Pancreas (tissue), 10 donors: Measurements from ENCODE around the gene BICD1. TPM values are rescaled to one million over a fixed set of nuclear protein-coding genes. Genes with fewer than 3 reads are reported as not detected.
"Not testable (repeated sequence)": the region's sequence is repeated elsewhere in the genome, so short reads cannot be mapped to it uniquely, and the experiment has no call there.

Experiments
- ATAC-seq, 4 donors: fragments of 200-7000 bp; cut with Tn5 transposase; one replicate each; pipeline versions ENCODE4 v1.8.0 to v1.9.1; 2020; ENCODE audit warnings: mild to moderate bottlenecking in 4 of 4, moderate library complexity in 4 of 4
- DNase-seq, 6 donors: peaks; one replicate each; pipeline ENCODE4 v3.0.0-alpha.2; 2020
- FAIRE-seq: peaks from 2 replicates; lab custom pipeline; 2012; peaks lifted over from hg19 to GRCh38; lab: Jason Lieb, UNC
- H3K27ac ChIP-seq, 4 donors: fragments of 200-600 bp; sonication (generic); 1 replicate in 3 of 4; 2 replicates in 1 of 4; pipeline versions ENCODE4 v1.5.0 to v1.8.0; 2020
- H3K27me3 ChIP-seq, 4 donors: fragments of 200-600 bp; one replicate each; pipeline ENCODE4 v1.8.0; 2021
- H3K36me3 ChIP-seq, 3 donors: fragments of 200-600 bp; sonication (generic) in 1 of 3; one replicate each; pipeline versions ENCODE4 v1.5.0 to v1.8.0; 2020 to 2021
- H3K4me1 ChIP-seq, 3 donors: fragments of 200-600 bp; one replicate each; pipeline ENCODE4 v1.8.0; 2021
- H3K4me3 ChIP-seq, 4 donors: fragments of 200-600 bp; sonication (generic) in 2 of 4; one replicate each; pipeline versions ENCODE4 v1.5.0 to v1.8.0; 2020 to 2021
- H3K9me3 ChIP-seq, 4 donors: fragments of 200-600 bp; one replicate each; pipeline ENCODE4 v1.8.0; 2021
- WGBS, 2 donors: extraction: QIAGEN DNeasy Blood & Tissue Kit; methylation state at CpG; one replicate each; pipeline ENCODE4 v1.1.7; 2013; 5-methylcytosine and 5-hydroxymethylcytosine counted together
- intact Hi-C, 3 donors: fragments of 100-400 bp; cut with DNase I; formaldehyde crosslinking; loops; one replicate each; pipeline versions ENCODE4 v1.11.1 to v1.14.2; 2022
- polyA plus RNA-seq, 2 donors: library from polyadenylated mRNA; stranded (reverse); fragments of 200-250 nt; gene quantifications; one replicate each; pipeline ENCODE4 v1.2.3, GENCODE V29; 2013
- total RNA-seq, 6 donors: library from RNA; stranded (reverse); fragmentation: NEBNext Ultra II Directional in 4 of 6; extraction: Animal tissue kit (Norgen Biotek cat#: 25700) in 4 of 6; gene quantifications; one replicate each; pipeline versions ENCODE4 v1.2.1 to v1.2.4, GENCODE V29; 2021 to 2023
- TF ChIP-seq, protein P1 (sequence below), 4 donors: fragments of 200-600 bp; sonication (generic) in 3 of 4; IDR thresholded peaks; one replicate each; pipeline versions ENCODE4 v1.5.0 to v1.8.0; 2021; ENCODE audit warnings: antibody characterized with exemption in 4 of 4
- donor health status: healthy with polysubstance abuse.
- donor health status: DM: no; HTN: no; CAD: no; lungs with moderate emphysema.
- donor health status: DM: no; HTN: no; CAD: no.
- donor health status: control.
- donor health status: control.
- donor health status: Bipolar disorder and iron deficiency.
- donor health status: DM: yes; HTN: yes; CAD: no.
- donor health status: DM: no; HTN: no; CAD: no.
- donor health status: DM: no; HTN: no; CAD: no.
- donor health status: DM: yes; HTN: yes; CAD: no.

Gene BICD1
- total and polyA plus RNA-seq, 8 donors, result 2.4 to 8.1 (median 3.4) TPM

DNA sequence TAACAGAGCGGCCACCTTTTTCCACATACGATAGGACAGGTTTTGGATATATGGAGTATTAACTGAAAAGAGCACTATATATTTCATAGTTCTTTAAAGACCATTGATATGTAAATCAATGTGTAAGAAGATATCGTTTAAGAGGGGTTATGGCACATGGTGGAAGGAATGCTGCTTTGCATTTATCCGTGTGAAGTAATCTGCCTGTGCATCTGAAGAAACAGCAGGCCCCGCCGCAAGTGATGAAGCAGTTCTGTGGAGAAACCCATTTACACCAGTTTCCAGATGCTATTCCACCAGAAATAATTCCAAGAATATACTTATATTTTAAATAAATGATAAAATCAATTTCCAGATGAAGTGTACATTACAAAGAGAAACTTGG lies 72.4 kb downstream of the BICD1 start:
- no peak for DNase-seq
- Histone ChIP-seq H3K9me3 (no peaks in the 10 kb centered on the region), H3K4me3 (no peak overlapping the region), H3K27me3 (no peaks in the 10 kb centered on the region), H3K4me1 (no peaks in the 10 kb centered on the region), H3K27ac (no peak overlapping the region), H3K36me3 (no peaks in the 10 kb centered on the region)
- ATAC-seq, result no peak
- WGBS, 2 donors, result 72 to 73% methylated on average over 6 of the region's 6 CpGs
- intact Hi-C loops, result no loop called here
- no peak for FAIRE-seq
- TF ChIP-seq, protein P1, sequence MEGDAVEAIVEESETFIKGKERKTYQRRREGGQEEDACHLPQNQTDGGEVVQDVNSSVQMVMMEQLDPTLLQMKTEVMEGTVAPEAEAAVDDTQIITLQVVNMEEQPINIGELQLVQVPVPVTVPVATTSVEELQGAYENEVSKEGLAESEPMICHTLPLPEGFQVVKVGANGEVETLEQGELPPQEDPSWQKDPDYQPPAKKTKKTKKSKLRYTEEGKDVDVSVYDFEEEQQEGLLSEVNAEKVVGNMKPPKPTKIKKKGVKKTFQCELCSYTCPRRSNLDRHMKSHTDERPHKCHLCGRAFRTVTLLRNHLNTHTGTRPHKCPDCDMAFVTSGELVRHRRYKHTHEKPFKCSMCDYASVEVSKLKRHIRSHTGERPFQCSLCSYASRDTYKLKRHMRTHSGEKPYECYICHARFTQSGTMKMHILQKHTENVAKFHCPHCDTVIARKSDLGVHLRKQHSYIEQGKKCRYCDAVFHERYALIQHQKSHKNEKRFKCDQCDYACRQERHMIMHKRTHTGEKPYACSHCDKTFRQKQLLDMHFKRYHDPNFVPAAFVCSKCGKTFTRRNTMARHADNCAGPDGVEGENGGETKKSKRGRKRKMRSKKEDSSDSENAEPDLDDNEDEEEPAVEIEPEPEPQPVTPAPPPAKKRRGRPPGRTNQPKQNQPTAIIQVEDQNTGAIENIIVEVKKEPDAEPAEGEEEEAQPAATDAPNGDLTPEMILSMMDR (IDR thresholded peaks at IDR 0.05), result no peak

DNA sequence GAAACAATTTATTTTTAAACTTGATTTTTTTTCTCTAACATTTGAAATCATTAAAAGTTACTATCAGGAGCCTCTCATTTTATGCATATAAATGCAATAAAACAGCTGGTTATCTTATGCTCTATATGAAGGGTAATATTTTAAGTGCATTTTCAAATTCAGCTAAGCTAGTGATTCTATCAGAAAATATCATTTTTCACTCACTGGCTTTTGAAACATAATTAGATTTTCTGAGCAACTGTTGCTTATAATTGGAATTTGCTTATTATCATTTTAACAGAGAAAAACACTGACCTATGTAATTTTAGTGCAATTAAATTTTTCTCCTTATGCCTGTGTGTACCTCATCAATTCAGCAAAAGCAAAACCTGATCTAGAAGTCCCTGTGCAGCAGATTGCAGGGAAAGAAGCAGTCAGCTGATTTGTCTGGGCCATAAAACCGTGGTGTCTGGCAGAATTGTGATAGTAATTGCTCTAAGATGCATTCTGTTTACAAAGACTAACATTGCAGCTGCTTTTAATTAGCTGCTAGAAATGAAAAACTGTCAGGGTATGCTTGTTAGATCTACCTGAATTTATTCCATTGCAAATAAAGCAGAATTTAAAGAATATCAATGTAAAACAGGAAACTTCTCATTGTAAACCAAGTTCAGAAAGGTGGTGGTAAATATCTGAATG lies 75.0 kb downstream of the BICD1 start:
- ATAC-seq (no peak), DNase-seq (no peak), FAIRE-seq (no peak)
- no peaks in the 10 kb centered on the region for H3K9me3 ChIP-seq
- no peaks in the 10 kb centered on the region for H3K27me3 ChIP-seq
- TF ChIP-seq, protein P1 (IDR thresholded peaks at IDR 0.05), result no peak
- intact Hi-C loops, result no loop called here
- no peak overlapping the region for H3K27ac ChIP-seq
- no peak overlapping the region for H3K4me3 ChIP-seq
- H3K36me3 ChIP-seq, result no peaks in the 10 kb centered on the region
- H3K4me1 ChIP-seq, result no peaks in the 10 kb centered on the region
- 71 to 78% methylated on average over 1 of the region's 1 CpG for WGBS, 2 donors

DNA sequence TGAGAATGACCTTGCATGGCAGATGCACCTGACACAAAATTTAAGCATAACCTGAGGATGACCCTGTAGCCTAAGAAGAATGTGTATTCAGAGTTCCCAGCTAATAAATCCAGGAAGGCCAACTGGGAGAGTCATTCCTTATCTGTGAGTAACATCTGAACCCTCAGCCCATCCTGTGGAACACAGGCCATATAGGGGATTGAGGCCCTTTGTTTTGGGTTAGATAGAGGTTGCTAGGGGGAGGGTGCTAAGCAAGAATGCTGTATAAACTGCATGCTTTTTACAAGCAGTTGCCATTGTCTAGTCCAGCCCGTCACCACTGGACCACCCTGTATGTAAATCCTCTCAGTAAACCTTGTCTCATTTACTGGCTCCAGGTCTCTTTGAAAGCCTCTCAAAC lies 77.0 kb downstream of the BICD1 start:
- Histone ChIP-seq H3K36me3 (no peaks in the 10 kb centered on the region), H3K9me3 (no peaks in the 10 kb centered on the region), H3K27me3 (no peaks in the 10 kb centered on the region), H3K4me3 (no peak overlapping the region), H3K4me1 (no peaks in the 10 kb centered on the region), H3K27ac (no peak overlapping the region)
- DNase-seq, result no peak
- intact Hi-C loops, result no loop called here
- WGBS, 2 donors, result 79 to 100% methylated on average over 1 of the region's 1 CpG
- TF ChIP-seq, protein P1 (IDR thresholded peaks at IDR 0.05), result no peak
- no peak for FAIRE-seq
- no peak for ATAC-seq

DNA sequence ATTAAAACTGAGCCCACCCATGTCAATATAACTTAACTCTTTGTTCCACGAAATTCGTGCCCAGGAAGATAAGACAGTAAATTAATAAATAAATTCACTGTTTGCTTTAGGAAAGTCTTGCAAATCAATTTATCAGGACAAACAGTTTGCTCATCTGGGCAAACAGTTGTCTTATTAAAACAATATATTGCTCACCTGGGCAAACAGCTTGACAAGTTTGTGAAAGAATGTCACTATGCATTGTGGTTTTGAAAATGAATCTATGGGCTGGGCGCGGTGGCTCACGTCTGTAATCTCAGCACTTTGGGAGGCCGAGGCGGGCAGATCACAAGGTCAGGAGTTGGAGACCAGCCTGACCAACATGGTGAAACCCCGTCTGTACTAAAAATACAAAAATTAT lies 80.5 kb downstream of the BICD1 start:
- H3K4me1 ChIP-seq, H3K27me3 ChIP-seq, H3K36me3 ChIP-seq, H3K9me3 ChIP-seq, ATAC-seq, FAIRE-seq, H3K27ac ChIP-seq, DNase-seq, intact Hi-C loops, H3K4me3 ChIP-seq: not testable (repeated sequence)
- 75 to 81% methylated on average over 8 of the region's 8 CpGs for WGBS, 2 donors

DNA sequence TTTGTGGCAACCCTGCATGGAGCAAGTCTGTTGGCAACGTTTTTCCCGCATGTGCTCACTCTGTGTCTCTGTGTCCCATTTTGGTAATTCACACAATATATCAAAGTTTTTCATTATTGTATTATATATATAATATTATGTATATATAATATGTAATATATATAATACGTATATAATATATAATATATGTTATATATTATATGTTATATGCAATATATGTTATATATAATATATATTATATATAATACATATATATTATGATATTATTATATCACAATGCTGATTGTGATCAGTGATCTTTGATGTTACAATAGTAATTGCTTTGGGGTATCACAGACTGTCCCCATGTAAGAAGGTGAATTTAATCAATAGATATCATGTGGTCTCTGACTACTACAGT lies 84.8 kb downstream of the BICD1 start:
- no peak overlapping the region for H3K27ac ChIP-seq
- H3K9me3 ChIP-seq, result no peaks in the 10 kb centered on the region
- H3K27me3 ChIP-seq, result no peaks in the 10 kb centered on the region
- no peak overlapping the region for H3K4me3 ChIP-seq
- peak; percentile 93 for FAIRE-seq
- TF ChIP-seq, protein P1 (IDR thresholded peaks at IDR 0.05), result no peak
- no peak for ATAC-seq
- H3K36me3 ChIP-seq, result no peaks in the 10 kb centered on the region
- WGBS, 2 donors, result 85 to 91% methylated on average over 3 of the region's 3 CpGs
- intact Hi-C loops, result no loop called here
- H3K4me1 ChIP-seq, result no peaks in the 10 kb centered on the region
- no peak for DNase-seq
